ENCODE data around the gene ACIN1.
A peak's percentile ranks its signal among the peaks of the same experiment; 100 is the strongest.

Gene ACIN1

DNA sequence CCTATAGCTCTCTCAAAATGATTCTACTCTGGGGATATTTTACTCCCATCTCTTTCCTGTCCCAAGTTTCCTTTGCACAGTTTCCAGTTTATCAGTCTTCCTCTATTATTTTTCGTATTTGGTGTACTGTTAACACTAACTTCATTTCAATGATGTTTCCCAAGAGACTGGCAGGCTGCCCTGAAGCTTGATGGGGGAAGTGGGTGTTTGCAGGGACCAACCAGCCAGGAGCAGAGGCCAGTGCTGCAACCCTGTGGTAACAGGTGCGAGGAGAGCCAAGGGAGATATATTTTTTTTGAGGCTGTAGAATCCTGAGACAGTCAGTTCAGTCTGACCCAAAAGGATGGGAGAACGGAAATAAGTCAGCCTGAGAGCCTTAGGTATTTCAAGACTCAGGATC, 35.9 kb upstream of the ACIN1 start:
- Histone ChIP-seq H3K9me3 (ENCODE audit: low read length) (no peaks in the 10 kb centered on the region), H3K4me1 (ENCODE audit: insufficient read depth, low read length) (no peaks in the 10 kb centered on the region), H3K4me3 (ENCODE audit: low read depth in 1 of 2, low read length in 2 of 2) (no peak overlapping the region), H3K36me3 (ENCODE audit: insufficient read depth, low read length) (no peaks in the 10 kb centered on the region), H3K27me3 (ENCODE audit: control insufficient read depth in 1 of 2, insufficient read depth in 2 of 2, low read length in 2 of 2) (no peaks in the 10 kb centered on the region), H3K9ac (ENCODE audit: low read length) (no peak overlapping the region), H3K27ac (ENCODE audit: low read depth, low read length) (no peak overlapping the region)

DNA sequence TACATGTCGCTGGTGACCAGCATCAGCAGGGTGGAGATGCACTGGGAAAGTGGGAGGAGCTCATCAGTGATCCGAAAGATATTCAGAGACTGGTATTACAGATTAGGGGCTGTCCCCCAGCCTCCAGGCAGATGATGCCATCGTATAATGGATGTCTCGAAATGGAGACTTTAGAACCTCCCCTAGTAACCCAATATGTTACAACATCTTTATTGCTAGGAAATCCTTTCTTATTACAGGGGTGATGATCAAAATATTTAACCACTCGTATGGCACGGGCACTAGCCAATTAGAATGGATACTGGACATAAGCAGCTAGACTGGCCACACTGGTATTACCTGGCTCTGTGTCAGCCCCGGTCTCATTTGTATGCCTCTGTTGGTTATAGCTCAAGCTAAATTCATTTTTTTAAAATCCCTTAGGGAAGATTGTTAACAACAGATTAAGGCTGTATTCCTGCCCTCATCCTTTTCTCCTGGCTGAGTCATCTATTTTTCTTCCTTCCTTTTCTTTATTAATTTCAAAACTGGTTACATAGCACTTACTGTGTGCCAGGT, 34.9 kb upstream of the ACIN1 start:
- Histone ChIP-seq H3K27ac (ENCODE audit: low read depth, low read length) (no peak overlapping the region), H3K4me3 (ENCODE audit: low read depth in 1 of 2, low read length in 2 of 2) (no peak overlapping the region), H3K4me1 (ENCODE audit: insufficient read depth, low read length) (no peaks in the 10 kb centered on the region), H3K36me3 (ENCODE audit: insufficient read depth, low read length) (no peaks in the 10 kb centered on the region), H3K9ac (ENCODE audit: low read length) (no peak overlapping the region), H3K27me3 (ENCODE audit: control insufficient read depth in 1 of 2, insufficient read depth in 2 of 2, low read length in 2 of 2) (no peaks in the 10 kb centered on the region), H3K9me3 (ENCODE audit: low read length) (no peaks in the 10 kb centered on the region)

DNA sequence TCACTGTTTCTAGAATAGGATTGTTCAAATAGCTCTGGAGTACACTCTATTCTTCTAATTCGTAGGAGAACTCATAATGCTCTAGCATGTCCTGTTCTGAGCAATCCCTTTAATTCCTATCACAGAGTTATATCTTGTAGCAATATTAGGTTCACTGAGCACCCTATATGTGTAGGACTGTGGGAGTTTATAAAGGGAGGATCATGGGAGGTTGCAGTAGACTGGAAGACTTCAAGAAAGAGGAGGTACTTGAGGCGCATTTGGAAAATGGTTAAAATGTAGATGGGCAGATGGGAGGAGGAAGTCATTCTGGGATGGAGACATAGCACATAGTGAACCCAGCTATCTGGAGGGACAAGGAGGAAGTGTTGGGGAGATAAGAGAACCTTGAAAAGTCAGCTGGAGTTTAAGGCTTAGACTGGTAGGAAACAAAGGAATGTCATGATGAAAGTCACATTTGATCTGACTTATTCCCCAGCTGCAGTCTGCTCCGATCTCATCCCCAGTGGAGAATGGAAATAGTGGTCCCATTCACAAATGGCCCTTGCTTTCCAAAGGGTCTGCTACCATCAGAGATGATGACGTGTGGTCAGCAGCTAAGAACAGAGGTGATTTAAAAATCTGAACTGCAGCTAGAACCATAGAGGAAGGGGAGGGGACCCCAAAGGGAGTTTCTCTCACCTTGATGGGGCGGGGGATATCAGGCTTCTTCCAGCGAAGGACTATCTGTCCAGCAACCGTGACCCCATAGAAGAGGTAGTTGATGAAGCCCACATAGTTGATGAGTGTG, 34.2 kb upstream of the ACIN1 start:
- Histone ChIP-seq H3K4me1 (ENCODE audit: insufficient read depth, low read length) (no peaks in the 10 kb centered on the region), H3K36me3 (ENCODE audit: insufficient read depth, low read length) (no peaks in the 10 kb centered on the region), H3K9ac (ENCODE audit: low read length) (no peak overlapping the region), H3K27ac (ENCODE audit: low read depth, low read length) (no peak overlapping the region), H3K4me3 (ENCODE audit: low read depth in 1 of 2, low read length in 2 of 2) (no peak overlapping the region), H3K9me3 (ENCODE audit: low read length) (no peaks in the 10 kb centered on the region), H3K27me3 (ENCODE audit: control insufficient read depth in 1 of 2, insufficient read depth in 2 of 2, low read length in 2 of 2) (no peaks in the 10 kb centered on the region)

GRCh38 chr14:23127861-23128260, 32.9 kb upstream of the ACIN1 start:
- H3K36me3 ChIP-seq (ENCODE audit: insufficient read depth, low read length): no peaks in the 10 kb centered on the region
- no peak overlapping the region for H3K27ac ChIP-seq (ENCODE audit: low read depth, low read length)
- H3K9me3 ChIP-seq (ENCODE audit: low read length): no peaks in the 10 kb centered on the region
- no peak overlapping the region for H3K4me3 ChIP-seq (ENCODE audit: low read depth in 1 of 2, low read length in 2 of 2)
- H3K4me1 ChIP-seq (ENCODE audit: insufficient read depth, low read length): no peaks in the 10 kb centered on the region
- H3K9ac ChIP-seq (ENCODE audit: low read length): no peak overlapping the region
- H3K27me3 ChIP-seq (ENCODE audit: control insufficient read depth in 1 of 2, insufficient read depth in 2 of 2, low read length in 2 of 2): no peaks in the 10 kb centered on the region

- Histone ChIP-seq H3K4me3 (ENCODE audit: low read depth in 1 of 2, low read length in 2 of 2) (no peak overlapping the region), H3K9me3 (ENCODE audit: low read length) (no peaks in the 10 kb centered on the region), H3K27ac (ENCODE audit: low read depth, low read length) (no peak overlapping the region), H3K27me3 (ENCODE audit: control insufficient read depth in 1 of 2, insufficient read depth in 2 of 2, low read length in 2 of 2) (no peaks in the 10 kb centered on the region), H3K4me1 (ENCODE audit: insufficient read depth, low read length) (peaks cover under 1% of the 10 kb centered on the region), H3K9ac (ENCODE audit: low read length) (no peak overlapping the region), H3K36me3 (ENCODE audit: insufficient read depth, low read length) (no peaks in the 10 kb centered on the region)
Observed at GRCh38 chr14:23126548-23127278, 31.8 kb upstream of the ACIN1 start.

GRCh38 chr14:23125933-23126524, 31.1 kb upstream of the ACIN1 start:
- Histone ChIP-seq H3K4me1 (ENCODE audit: insufficient read depth, low read length) (peaks cover 7% of the 10 kb centered on the region), H3K9me3 (ENCODE audit: low read length) (no peaks in the 10 kb centered on the region), H3K9ac (ENCODE audit: low read length) (no peak overlapping the region), H3K4me3 (ENCODE audit: low read depth in 1 of 2, low read length in 2 of 2) (no peak overlapping the region), H3K36me3 (ENCODE audit: insufficient read depth, low read length) (no peaks in the 10 kb centered on the region), H3K27ac (ENCODE audit: low read depth, low read length) (no peak overlapping the region), H3K27me3 (ENCODE audit: control insufficient read depth in 1 of 2, insufficient read depth in 2 of 2, low read length in 2 of 2) (no peaks in the 10 kb centered on the region)

GRCh38 chr14:23125011-23125410, 30.1 kb upstream of the ACIN1 start:
- H3K9ac ChIP-seq (ENCODE audit: low read length): no peak overlapping the region
- no peaks in the 10 kb centered on the region for H3K36me3 ChIP-seq (ENCODE audit: insufficient read depth, low read length)
- no peaks in the 10 kb centered on the region for H3K9me3 ChIP-seq (ENCODE audit: low read length)
- H3K27ac ChIP-seq (ENCODE audit: low read depth, low read length): no peak overlapping the region
- H3K4me3 ChIP-seq (ENCODE audit: low read depth in 1 of 2, low read length in 2 of 2): no peak overlapping the region
- H3K4me1 ChIP-seq (ENCODE audit: insufficient read depth, low read length): peaks cover 9% of the 10 kb centered on the region
- H3K27me3 ChIP-seq (ENCODE audit: control insufficient read depth in 1 of 2, insufficient read depth in 2 of 2, low read length in 2 of 2): no peaks in the 10 kb centered on the region

GRCh38 chr14:23124337-23124954, 29.5 kb upstream of the ACIN1 start:
- Histone ChIP-seq H3K27ac (ENCODE audit: low read depth, low read length) (no peak overlapping the region), H3K36me3 (ENCODE audit: insufficient read depth, low read length) (no peaks in the 10 kb centered on the region), H3K9me3 (ENCODE audit: low read length) (no peaks in the 10 kb centered on the region), H3K4me1 (ENCODE audit: insufficient read depth, low read length) (peaks cover 9% of the 10 kb centered on the region), H3K9ac (ENCODE audit: low read length) (no peak overlapping the region), H3K27me3 (ENCODE audit: control insufficient read depth in 1 of 2, insufficient read depth in 2 of 2, low read length in 2 of 2) (no peaks in the 10 kb centered on the region), H3K4me3 (ENCODE audit: low read depth in 1 of 2, low read length in 2 of 2) (no peak overlapping the region)

DNA sequence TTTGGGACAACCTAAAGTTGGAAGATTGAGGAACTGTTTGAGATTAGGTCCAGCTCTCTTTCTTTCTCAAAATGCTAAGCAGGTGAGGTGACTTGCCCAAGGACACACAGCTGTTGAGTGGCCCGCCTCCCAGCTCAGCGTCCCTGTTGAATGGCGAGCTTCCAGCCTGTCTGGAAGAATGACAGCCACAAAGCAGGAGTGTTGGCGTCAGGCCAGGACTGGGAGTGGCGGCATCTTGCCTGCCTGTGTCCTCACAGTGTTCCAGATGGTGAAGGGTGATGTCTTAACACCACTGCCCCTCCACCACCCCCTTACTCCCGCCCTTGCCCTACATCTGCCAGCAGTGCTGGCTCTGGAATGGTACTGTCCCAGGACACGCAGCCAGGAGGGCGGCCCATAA, 28.5 kb upstream of the ACIN1 start:
- Histone ChIP-seq H3K4me3 (ENCODE audit: low read depth in 1 of 2, low read length in 2 of 2) (no peak overlapping the region), H3K27ac (ENCODE audit: low read depth, low read length) (no peak overlapping the region), H3K9me3 (ENCODE audit: low read length) (no peaks in the 10 kb centered on the region), H3K9ac (ENCODE audit: low read length) (no peak overlapping the region), H3K4me1 (ENCODE audit: insufficient read depth, low read length) (peaks cover 9% of the 10 kb centered on the region), H3K27me3 (ENCODE audit: control insufficient read depth in 1 of 2, insufficient read depth in 2 of 2, low read length in 2 of 2) (peaks cover 0 to 4% of the 10 kb centered on the region in 2 donors), H3K36me3 (ENCODE audit: insufficient read depth, low read length) (no peaks in the 10 kb centered on the region)

- H3K36me3 ChIP-seq (ENCODE audit: insufficient read depth, low read length): no peaks in the 10 kb centered on the region
- no peak overlapping the region for H3K9ac ChIP-seq (ENCODE audit: low read length)
- peaks cover 0 to 6% of the 10 kb centered on the region in 2 donors for H3K27me3 ChIP-seq (ENCODE audit: control insufficient read depth in 1 of 2, insufficient read depth in 2 of 2, low read length in 2 of 2)
- H3K9me3 ChIP-seq (ENCODE audit: low read length): no peaks in the 10 kb centered on the region
- H3K27ac ChIP-seq (ENCODE audit: low read depth, low read length): no peak overlapping the region
- H3K4me1 ChIP-seq (ENCODE audit: insufficient read depth, low read length): peaks cover 9% of the 10 kb centered on the region
- no peak overlapping the region for H3K4me3 ChIP-seq (ENCODE audit: low read depth in 1 of 2, low read length in 2 of 2)
Observed at GRCh38 chr14:23122086-23122485, 27.1 kb upstream of the ACIN1 start.

DNA sequence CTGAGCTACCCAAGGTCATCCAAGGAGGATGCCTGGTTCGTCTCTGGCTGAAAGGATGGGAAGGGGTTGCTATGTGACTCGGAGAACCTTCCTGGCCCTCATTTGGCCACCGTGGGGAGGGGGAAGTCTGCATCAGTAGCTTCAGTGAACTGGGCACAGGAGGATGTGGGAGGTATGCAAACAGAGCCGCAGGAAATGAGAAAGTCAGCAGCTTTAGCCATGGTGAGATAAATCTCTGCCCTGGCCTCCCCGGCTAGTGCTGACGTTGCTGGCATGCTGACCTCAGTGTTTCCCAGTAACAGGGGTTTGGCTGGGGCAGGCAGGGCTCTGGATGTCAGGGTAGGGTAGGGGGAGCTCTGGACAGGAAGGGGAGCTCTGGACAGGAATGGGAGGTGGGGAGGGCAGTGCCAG, 26.4 kb upstream of the ACIN1 start:
- no peaks in the 10 kb centered on the region for H3K36me3 ChIP-seq (ENCODE audit: insufficient read depth, low read length)
- H3K27me3 ChIP-seq (ENCODE audit: control insufficient read depth in 1 of 2, insufficient read depth in 2 of 2, low read length in 2 of 2): peaks cover 0 to 6% of the 10 kb centered on the region in 2 donors
- no peaks in the 10 kb centered on the region for H3K9me3 ChIP-seq (ENCODE audit: low read length)
- peak overlapping the region; percentile 8 for H3K27ac ChIP-seq (ENCODE audit: low read depth, low read length)
- H3K9ac ChIP-seq (ENCODE audit: low read length): no peak overlapping the region
- no peak overlapping the region for H3K4me3 ChIP-seq (ENCODE audit: low read depth in 1 of 2, low read length in 2 of 2)
- H3K4me1 ChIP-seq (ENCODE audit: insufficient read depth, low read length): peaks cover 9% of the 10 kb centered on the region
